ENCODE results near the gene CHID1.

The CHID1 gene

GRCh38 chr11:862081-862661 is 48.4 kb downstream of the CHID1 start:
- DNase-seq: peak; percentile 32 to 71

- DNase-seq: no peak
Measured at GRCh38 chr11:861105-861479, 49.5 kb downstream of the CHID1 start.

- DNase-seq: no peak
Measured at GRCh38 chr11:860234-861104, 50.1 kb downstream of the CHID1 start.

- peak; percentile 59 to 91 for DNase-seq
Measured at GRCh38 chr11:859394-860131, 51.0 kb downstream of the CHID1 start.

- DNase-seq: no peak
Measured at GRCh38 chr11:858762-859339, 51.8 kb downstream of the CHID1 start.

- no peak for DNase-seq
Measured at GRCh38 chr11:858053-858761, 52.4 kb downstream of the CHID1 start.

- no peak for DNase-seq
Measured at GRCh38 chr11:856397-856796, 54.2 kb downstream of the CHID1 start.

GRCh38 chr11:855796-856195 is 54.8 kb downstream of the CHID1 start:
- no peak for DNase-seq

- DNase-seq: no peak
Measured at GRCh38 chr11:855330-855674, 55.3 kb downstream of the CHID1 start.

GRCh38 chr11:854601-855329 is 55.8 kb downstream of the CHID1 start:
- no peak for DNase-seq

GRCh38 chr11:853682-854448 is 56.7 kb downstream of the CHID1 start:
- no peak for DNase-seq

- DNase-seq: no peak
Measured at GRCh38 chr11:852762-853161, 57.8 kb downstream of the CHID1 start.

- DNase-seq: peak in 1 of 2 experiments; percentile 84
Measured at GRCh38 chr11:850775-851763, 59.5 kb downstream of the CHID1 start.

- DNase-seq: peak in 1 of 2 experiments; percentile 84
Measured at GRCh38 chr11:849951-850774, 60.4 kb downstream of the CHID1 start.

- peak; percentile 61 to 92 for DNase-seq
Measured at GRCh38 chr11:849104-849824, 61.3 kb downstream of the CHID1 start.

GRCh38 chr11:848380-848931 is 62.2 kb downstream of the CHID1 start:
- peak; percentile 35 to 75 for DNase-seq

GRCh38 chr11:847876-848275 is 62.7 kb downstream of the CHID1 start:
- DNase-seq: no peak

GRCh38 chr11:846496-847098 is 64.0 kb downstream of the CHID1 start:
- no peak for DNase-seq
